Kidney (tissue), 14 donors: ENCODE data around the gene GLYATL1. TPM values are rescaled to one million over a fixed set of nuclear protein-coding genes. Genes with fewer than 3 reads are reported as not detected.

Source experiments
- DNase-seq, 5 donors: peaks; one replicate each; pipeline ENCODE4 v3.0.0-alpha.2; 2013 to 2020
- FAIRE-seq: peaks from 2 replicates; lab custom pipeline; 2012; peaks lifted over from hg19 to GRCh38; lab: Jason Lieb, UNC
- H3K27ac ChIP-seq, 2 donors: one replicate each; pipeline ENCODE4 v1.7.0; 2013; ENCODE audit warnings: low read depth in 2 of 2, low read length in 2 of 2, inconsistent platforms in 1 of 2
- H3K27me3 ChIP-seq: one replicate; pipeline ENCODE4 v1.7.1; 2013; ENCODE audit warnings: low read length, inconsistent platforms; ENCODE audit not compliant: control insufficient read depth, insufficient read depth
- H3K36me3 ChIP-seq, 3 donors: one replicate each; pipeline versions ENCODE4 v1.7.0 to v1.7.1; 2013; ENCODE audit warnings: low read length in 3 of 3, control low read depth in 1 of 3, inconsistent platforms in 1 of 3; ENCODE audit not compliant: insufficient read depth in 3 of 3, control insufficient read depth in 2 of 3
- H3K4me1 ChIP-seq, 3 donors: one replicate each; pipeline versions ENCODE4 v1.7.0 to v1.7.1; 2013; ENCODE audit warnings: low read length in 3 of 3, inconsistent platforms in 1 of 3, low read depth in 1 of 3; ENCODE audit not compliant: control insufficient read depth in 2 of 3, insufficient read depth in 2 of 3
- H3K4me3 ChIP-seq, 3 donors: one replicate each; pipeline versions ENCODE4 v1.7.0 to v1.8.1; 2013; ENCODE audit warnings: low read length in 3 of 3, control low read depth in 1 of 3, inconsistent platforms in 1 of 3
- H3K9ac ChIP-seq, 3 donors: one replicate each; pipeline versions ENCODE4 v1.7.0 to v1.7.1; 2013; ENCODE audit warnings: low read length in 3 of 3, control low read depth in 1 of 3, inconsistent platforms in 1 of 3
- H3K9me3 ChIP-seq, 3 donors: one replicate each; pipeline versions ENCODE4 v1.7.0 to v1.7.1; 2013; ENCODE audit warnings: low read length in 3 of 3, control low read depth in 1 of 3, inconsistent platforms in 1 of 3; ENCODE audit not compliant: control insufficient read depth in 2 of 3, insufficient read depth in 1 of 3
- CTCF ChIP-seq: IDR thresholded peaks from 3 replicates; pipeline ENCODE4 v1.5.1; 2012; ENCODE audit warnings: mild to moderate bottlenecking, moderate library complexity, borderline replicate concordance; ENCODE audit not compliant: insufficient read depth; ENCODE audit errors: extremely low read depth
- intact Hi-C: fragments of 100-400 bp; cut with DNase I; formaldehyde crosslinking; loops from one replicate; pipeline ENCODE4 v1.11.1; 2022
- polyA plus RNA-seq: library from polyadenylated mRNA; stranded (reverse); fragments of 350-450 nt; fragmentation: Illumina TruSeq; extraction: RNeasy Lipid Tissue Mini Kit (QIAGEN cat#74804); gene quantifications from one replicate; pipeline ENCODE4 v1.2.3, GENCODE V29; 2014; ENCODE audit warnings: low read depth, low replicate concordance; ENCODE audit not compliant: insufficient read depth
- total RNA-seq: library from RNA; stranded (reverse); fragmentation: NEBNext Ultra II Directional; extraction: Animal tissue kit (Norgen Biotek cat#: 25700); gene quantifications from one replicate; pipeline ENCODE4 v1.2.1, GENCODE V29; 2021
- donor health status: control.
- donor health status: control.
- donor health status: control.
- donor health status: control.
- donor health status: control.
- donor health status: DM: yes; HTN: yes; CAD: no.
- donor health status: Normal renal cell carcinoma (clear cell type).

The GLYATL1 gene
- total and polyA plus RNA-seq, 2 donors from 2014 or later = 15.7 to 199 TPM

- TF ChIP-seq CTCF = no peak
- Histone ChIP-seq H3K4me1 (no peaks in the 10 kb centered on the region), H3K27me3 (no peaks in the 10 kb centered on the region), H3K36me3 (no peaks in the 10 kb centered on the region), H3K27ac (no peak overlapping the region), H3K4me3 (no peak overlapping the region), H3K9ac (no peak overlapping the region), H3K9me3 (no peaks in the 10 kb centered on the region)
- no peak for DNase-seq
- intact Hi-C loops = no loop called here
- no peak for FAIRE-seq
Observed at GRCh38 chr11:58979222-58979621, 39.9 kb downstream of the GLYATL1 start.

DNA sequence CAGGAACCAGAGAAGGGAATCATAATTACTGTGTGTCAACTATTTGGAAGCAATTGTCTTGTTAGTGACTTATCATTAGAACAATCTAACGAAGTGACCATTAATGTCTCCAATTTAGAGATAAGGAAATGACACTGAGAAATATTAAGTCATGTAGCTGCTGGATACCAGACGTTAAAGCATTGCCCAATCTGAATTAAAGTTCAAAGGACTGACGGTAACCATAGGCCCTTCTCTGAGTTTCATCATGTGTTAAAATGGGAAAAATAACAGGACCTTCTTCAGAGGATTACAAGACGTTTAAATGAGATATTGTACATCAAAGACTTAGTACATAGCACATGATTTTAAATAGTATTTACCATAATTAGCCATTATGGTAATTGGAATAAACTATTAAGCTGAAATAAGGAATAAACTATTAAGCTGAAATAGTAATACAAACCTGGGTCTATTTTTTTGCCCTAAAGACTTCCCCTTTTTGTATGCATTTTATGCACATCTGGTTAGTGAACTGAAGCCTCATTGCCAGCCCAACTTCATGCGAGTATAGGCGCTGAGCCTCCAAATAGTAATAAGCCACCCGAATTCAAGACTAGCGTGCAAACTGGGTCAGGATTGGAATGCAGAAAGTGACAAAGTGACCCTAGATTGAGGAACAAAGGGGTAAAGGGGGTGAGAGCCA lies 41.0 kb downstream of the GLYATL1 start:
- Histone ChIP-seq H3K27ac (no peak overlapping the region), H3K4me1 (no peaks in the 10 kb centered on the region), H3K9me3 (no peaks in the 10 kb centered on the region), H3K9ac (no peak overlapping the region), H3K27me3 (no peaks in the 10 kb centered on the region), H3K36me3 (no peaks in the 10 kb centered on the region), H3K4me3 (no peak overlapping the region)
- FAIRE-seq (no peak), DNase-seq (no peak)
- TF ChIP-seq CTCF = no peak
- intact Hi-C loops = no loop called here

DNA sequence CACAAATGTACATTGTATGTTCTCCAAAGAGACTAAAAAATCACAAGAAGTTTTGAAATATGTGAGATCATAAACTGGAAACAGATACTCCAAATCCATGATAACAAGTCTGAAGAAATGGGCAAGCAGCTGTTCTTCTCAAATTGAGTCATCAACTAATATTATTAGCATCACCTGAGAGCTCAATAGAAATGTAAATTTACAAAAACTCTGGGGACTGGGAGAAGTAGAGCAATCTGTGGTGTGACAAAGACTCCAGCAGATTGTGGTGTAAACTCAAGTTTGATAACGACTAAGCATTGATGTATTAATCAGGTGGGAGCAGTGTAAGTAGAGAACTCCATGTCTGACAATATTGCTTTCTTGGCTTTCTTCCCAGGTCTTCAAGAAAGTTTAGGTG lies 53.2 kb downstream of the GLYATL1 start:
- Histone ChIP-seq H3K27ac (no peak overlapping the region), H3K4me1 (no peaks in the 10 kb centered on the region), H3K4me3 (no peak overlapping the region), H3K9ac (no peak overlapping the region), H3K9me3 (no peaks in the 10 kb centered on the region), H3K27me3 (no peaks in the 10 kb centered on the region), H3K36me3 (no peaks in the 10 kb centered on the region)
- intact Hi-C loops = no loop called here
- TF ChIP-seq CTCF = no peak
- no peak for DNase-seq
- no peak for FAIRE-seq

GRCh38 chr11:58994171-58994570 lies 54.9 kb downstream of the GLYATL1 start:
- no peaks in the 10 kb centered on the region for H3K9me3 ChIP-seq
- no peak overlapping the region for H3K9ac ChIP-seq
- H3K27ac ChIP-seq = no peak overlapping the region
- TF ChIP-seq CTCF = no peak
- no peak overlapping the region for H3K4me3 ChIP-seq
- no peaks in the 10 kb centered on the region for H3K4me1 ChIP-seq
- FAIRE-seq (no peak), DNase-seq (no peak)
- H3K27me3 ChIP-seq = no peaks in the 10 kb centered on the region
- H3K36me3 ChIP-seq = no peaks in the 10 kb centered on the region
- intact Hi-C loops = no loop called here
